ENCODE measurements around the gene ALDH3B2. TPM values are rescaled to one million over a fixed set of nuclear protein-coding genes. Genes with fewer than 3 reads are reported as not detected.

The ALDH3B2 gene
- total and polyA plus RNA-seq, 2 of the 8 experiments (the other 6 are each of a cell fraction or from before 2014, with no cell fraction given), result not detected

GRCh38 chr11:67632175-67632981, 42.0 kb downstream of the ALDH3B2 start (continued):
- no peak for TF ChIP-seq JUN (IDR thresholded peaks at IDR 0.05; ENCODE audit: low read depth, low read length)

Measured in H1 (cell line).